Kidney tubule cell (primary cell): ENCODE results near the gene SLC29A4.

Experiments
- DNase-seq: peaks from one replicate; pipeline ENCODE4 v3.0.0-alpha.2; 2018; ENCODE audit warnings: low spot score

SLC29A4 gene

GRCh38 chr7:5352440-5353010 is 69.8 kb downstream of the SLC29A4 start:
- DNase-seq: no peak

- DNase-seq: peak; percentile 65
These were observed 71.9 kb downstream of the SLC29A4 start for GRCh38 chr7:5354460-5355232.
